Tibial nerve (tissue), 4 donors: Measurements from ENCODE around the gene SDHD. TPM values are rescaled to one million over a fixed set of nuclear protein-coding genes. Genes with fewer than 3 reads are reported as not detected.
A peak's percentile ranks its signal among the peaks of the same experiment; 100 is the strongest.

ENCODE experiments used
- DNase-seq, 2 donors: peaks; one replicate each; pipeline ENCODE4 v3.0.0-alpha.2; 2019; ENCODE audit warnings: low spot score in 2 of 2
- H3K27ac ChIP-seq, 4 donors: fragments of 200-600 bp; sonication (generic) in 3 of 4; one replicate each; pipeline ENCODE4 v1.5.1; 2017 to 2019; ENCODE audit warnings: mild to moderate bottlenecking in 1 of 4
- H3K27me3 ChIP-seq, 2 donors: fragments of 200-600 bp; sonication (generic) in 1 of 2; one replicate each; pipeline versions ENCODE4 v1.5.1 to v1.6.0; 2017 to 2019
- H3K36me3 ChIP-seq, 3 donors: fragments of 200-600 bp; sonication (generic); one replicate each; pipeline ENCODE4 v1.5.1; 2018 to 2019
- H3K4me1 ChIP-seq, 4 donors: fragments of 200-600 bp; sonication (generic) in 3 of 4; one replicate each; pipeline ENCODE4 v1.5.1; 2017 to 2019
- H3K4me3 ChIP-seq, 4 donors: fragments of 200-600 bp; sonication (generic) in 3 of 4; one replicate each; pipeline ENCODE4 v1.5.1; 2017 to 2019; ENCODE audit warnings: mild to moderate bottlenecking in 1 of 4, moderate library complexity in 1 of 4
- H3K9me3 ChIP-seq, 4 donors: fragments of 200-600 bp; sonication (generic) in 3 of 4; one replicate each; pipeline ENCODE4 v1.5.1; 2017 to 2019
- EP300 ChIP-seq, 2 donors: sonication (generic); formaldehyde crosslinking; IDR thresholded peaks; one replicate each; pipeline ENCODE4 v1.6.1; 2017; ENCODE audit warnings: antibody characterized with exemption in 2 of 2, mild to moderate bottlenecking in 1 of 2
- POLR2A ChIP-seq, 2 donors: fragments of 450-650 bp; IDR thresholded peaks; one replicate each; pipeline ENCODE4 v1.6.1; 2017; ENCODE audit warnings: antibody characterized with exemption in 2 of 2, mild to moderate bottlenecking in 2 of 2, moderate library complexity in 2 of 2
- WGBS, 2 donors: methylation state at CpG; one replicate each; pipeline ENCODE4 v1.1.5; 2018; 5-methylcytosine and 5-hydroxymethylcytosine counted together
- total RNA-seq, 4 donors: library from RNA; depleted of rRNA; stranded (reverse); fragments of >200 nt; gene quantifications; one replicate each; pipeline ENCODE4 v1.1.0, GENCODE V29; 2016
- TF ChIP-seq, protein P1 (sequence below), 5 experiments: fragments of 200-600 bp in 3 of 5; fragments of 450-650 bp in 2 of 5; sonication (generic) in 3 of 5; IDR thresholded peaks; one replicate each; pipeline ENCODE4 v1.5.1; 2016 to 2019; ENCODE audit warnings: antibody characterized with exemption in 5 of 5, mild to moderate bottlenecking in 3 of 5, moderate library complexity in 2 of 5

SDHD gene
- total RNA-seq, 4 donors from 2014 or later: 69.5 to 103 (median 88.3) TPM

DNA sequence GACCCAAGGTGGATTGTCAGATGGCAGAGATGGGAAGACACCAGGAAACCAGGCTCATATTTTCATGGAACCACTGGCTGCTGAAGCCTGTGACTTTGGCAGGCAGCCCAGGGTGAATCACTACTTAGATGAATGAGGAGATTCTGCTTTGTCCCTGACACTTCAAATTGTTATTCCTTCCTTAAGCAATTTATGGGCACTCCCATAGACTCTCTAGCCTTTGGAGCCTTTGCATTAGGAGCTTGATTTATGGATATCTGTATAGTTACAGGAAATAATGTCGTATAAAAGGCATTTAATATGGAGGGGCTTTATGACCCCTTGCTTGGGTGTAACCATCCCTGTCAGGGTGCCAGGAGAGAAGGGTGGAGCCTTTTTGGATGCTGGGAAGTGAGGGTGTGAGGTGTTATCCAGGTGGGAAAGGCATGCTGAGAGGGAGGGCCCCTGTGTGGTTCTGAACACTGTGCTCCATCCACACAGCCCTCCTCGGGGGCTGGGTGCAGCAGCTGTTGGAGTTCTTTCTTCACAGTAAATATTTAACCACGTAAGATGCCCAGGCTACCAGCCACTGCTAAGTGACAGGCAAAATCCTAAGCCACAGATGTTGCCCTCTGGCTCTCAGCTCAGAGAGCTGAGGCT lies 41.9 kb downstream of the SDHD start:
- Histone ChIP-seq H3K4me1 (peaks cover 0 to 3% (median 0%) of the 10 kb centered on the region in 4 donors), H3K4me3 (no peak overlapping the region), H3K9me3 (no peaks in the 10 kb centered on the region), H3K27me3 (no peaks in the 10 kb centered on the region), H3K27ac (peak overlapping the region in 1 of 4 donors; percentile 23), H3K36me3 (no peaks in the 10 kb centered on the region)
- 54 to 63% methylated on average over 3 of the region's 3 CpGs for WGBS, 2 donors
- DNase-seq: peak; percentile 33 to 44
- TF ChIP-seq POLR2A (IDR thresholded peaks at IDR 0.05) (no peak), EP300 (IDR thresholded peaks at IDR 0.05) (no peak)
- TF ChIP-seq, protein P1, sequence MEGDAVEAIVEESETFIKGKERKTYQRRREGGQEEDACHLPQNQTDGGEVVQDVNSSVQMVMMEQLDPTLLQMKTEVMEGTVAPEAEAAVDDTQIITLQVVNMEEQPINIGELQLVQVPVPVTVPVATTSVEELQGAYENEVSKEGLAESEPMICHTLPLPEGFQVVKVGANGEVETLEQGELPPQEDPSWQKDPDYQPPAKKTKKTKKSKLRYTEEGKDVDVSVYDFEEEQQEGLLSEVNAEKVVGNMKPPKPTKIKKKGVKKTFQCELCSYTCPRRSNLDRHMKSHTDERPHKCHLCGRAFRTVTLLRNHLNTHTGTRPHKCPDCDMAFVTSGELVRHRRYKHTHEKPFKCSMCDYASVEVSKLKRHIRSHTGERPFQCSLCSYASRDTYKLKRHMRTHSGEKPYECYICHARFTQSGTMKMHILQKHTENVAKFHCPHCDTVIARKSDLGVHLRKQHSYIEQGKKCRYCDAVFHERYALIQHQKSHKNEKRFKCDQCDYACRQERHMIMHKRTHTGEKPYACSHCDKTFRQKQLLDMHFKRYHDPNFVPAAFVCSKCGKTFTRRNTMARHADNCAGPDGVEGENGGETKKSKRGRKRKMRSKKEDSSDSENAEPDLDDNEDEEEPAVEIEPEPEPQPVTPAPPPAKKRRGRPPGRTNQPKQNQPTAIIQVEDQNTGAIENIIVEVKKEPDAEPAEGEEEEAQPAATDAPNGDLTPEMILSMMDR (IDR thresholded peaks at IDR 0.05): no peak

DNA sequence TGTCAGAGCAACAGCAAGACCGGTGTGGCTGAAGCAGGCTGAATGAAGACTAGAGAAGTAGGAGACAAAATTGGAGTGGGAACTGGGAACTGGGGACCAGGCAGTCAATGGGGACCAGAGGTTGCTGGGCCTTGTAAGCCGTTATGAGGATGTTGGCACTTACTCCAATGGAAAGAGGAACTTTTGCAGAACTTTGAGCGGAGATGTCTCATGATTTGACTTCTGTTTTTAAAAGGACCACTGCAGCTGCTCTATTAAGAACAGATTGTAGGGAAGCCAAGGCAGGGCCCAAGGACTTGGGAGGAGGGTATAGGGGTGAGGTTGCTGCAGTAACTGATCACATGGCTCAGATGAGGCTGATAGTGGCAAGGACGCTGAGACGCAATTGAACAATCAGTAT lies 43.0 kb downstream of the SDHD start:
- Histone ChIP-seq H3K36me3 (no peaks in the 10 kb centered on the region), H3K27ac (no peak overlapping the region), H3K9me3 (no peaks in the 10 kb centered on the region), H3K4me1 (peaks cover 0 to 3% (median 0%) of the 10 kb centered on the region in 4 donors), H3K4me3 (no peak overlapping the region), H3K27me3 (no peaks in the 10 kb centered on the region)
- TF ChIP-seq, protein P1 (IDR thresholded peaks at IDR 0.05): no peak
- TF ChIP-seq POLR2A (IDR thresholded peaks at IDR 0.05): no peak
- peak in 1 of 2 donors; percentile 59 for TF ChIP-seq EP300 (IDR thresholded peaks at IDR 0.05)
- peak in 1 of 2 donors; percentile 10 for DNase-seq
- WGBS, 2 donors: 71 to 78% methylated on average over 5 of the region's 5 CpGs

DNA sequence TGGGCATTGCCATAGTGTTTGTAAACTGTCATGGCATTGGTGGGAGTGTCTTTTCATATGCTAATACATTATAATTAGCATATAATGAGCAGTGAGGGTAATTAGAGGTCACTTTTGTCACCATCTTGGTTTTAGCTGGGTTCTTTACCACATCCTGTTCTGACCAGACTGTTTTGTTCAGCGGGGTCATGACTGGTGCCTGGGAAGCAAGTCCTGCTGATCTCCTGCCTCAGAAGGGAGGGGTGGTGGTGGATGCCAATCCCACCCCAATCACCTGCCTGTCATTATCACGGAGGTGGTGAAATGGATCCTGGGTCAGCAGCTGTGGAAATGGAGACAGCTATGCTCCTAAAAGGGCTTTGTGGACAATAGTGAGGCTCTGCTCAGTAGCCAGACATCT lies 46.1 kb downstream of the SDHD start:
- H3K27me3 ChIP-seq: no peaks in the 10 kb centered on the region
- no peak overlapping the region for H3K4me3 ChIP-seq
- H3K4me1 ChIP-seq: peaks cover 0 to 3% (median 0%) of the 10 kb centered on the region in 4 donors
- no peaks in the 10 kb centered on the region for H3K9me3 ChIP-seq
- no peak for DNase-seq
- TF ChIP-seq, protein P1 (IDR thresholded peaks at IDR 0.05): no peak
- no peaks in the 10 kb centered on the region for H3K36me3 ChIP-seq
- 53 to 69% methylated on average over 2 of the region's 2 CpGs for WGBS, 2 donors
- H3K27ac ChIP-seq: no peak overlapping the region

DNA sequence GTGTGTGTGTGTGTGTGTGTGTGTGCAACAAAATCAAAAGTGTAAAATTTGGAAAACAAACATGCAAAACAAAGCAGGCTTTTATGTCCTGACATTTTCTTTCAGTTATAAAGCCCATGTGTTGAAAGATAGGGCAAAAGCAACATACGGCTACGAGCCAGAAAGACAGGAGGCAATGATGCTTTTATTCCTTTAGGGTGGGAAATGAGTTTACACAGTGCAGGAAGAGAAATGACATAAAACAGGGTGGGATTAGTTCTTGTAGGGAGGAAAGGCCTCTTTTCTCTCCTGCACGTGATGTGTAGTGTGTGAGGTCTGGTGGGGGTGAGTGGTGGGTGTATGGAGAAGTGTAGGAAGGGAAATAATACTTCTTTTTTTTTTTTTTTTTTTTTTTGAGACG lies 47.8 kb downstream of the SDHD start:
- H3K27me3 ChIP-seq: no peaks in the 10 kb centered on the region
- H3K36me3 ChIP-seq: no peaks in the 10 kb centered on the region
- no peak for TF ChIP-seq EP300 (IDR thresholded peaks at IDR 0.05)
- TF ChIP-seq POLR2A (IDR thresholded peaks at IDR 0.05): no peak
- TF ChIP-seq, protein P1 (IDR thresholded peaks at IDR 0.05): no peak
- H3K4me3 ChIP-seq: no peak overlapping the region
- H3K27ac ChIP-seq: no peak overlapping the region
- 38 to 64% methylated on average over 4 of the region's 4 CpGs for WGBS, 2 donors
- H3K9me3 ChIP-seq: no peaks in the 10 kb centered on the region
- H3K4me1 ChIP-seq: no peaks in the 10 kb centered on the region
- DNase-seq: no peak

DNA sequence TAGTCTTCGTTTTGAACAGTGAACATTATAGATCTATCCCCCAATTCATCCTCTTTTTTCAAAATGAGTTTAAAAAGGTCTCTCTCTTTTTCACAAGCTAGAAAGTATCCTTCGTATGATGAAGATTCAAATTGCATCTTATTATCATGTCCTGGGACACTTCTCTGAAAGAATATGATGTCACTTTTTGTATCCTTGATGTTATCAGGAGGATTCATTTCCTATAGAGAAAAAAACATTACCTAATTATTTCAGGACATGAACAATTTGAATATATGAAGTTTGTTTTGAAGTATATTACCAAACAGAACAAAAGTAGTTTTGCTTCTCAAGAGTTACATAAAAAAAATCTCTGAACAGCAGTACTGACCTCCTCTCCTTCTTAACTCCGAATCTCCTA lies 56.9 kb downstream of the SDHD start:
- Histone ChIP-seq H3K27me3 (no peaks in the 10 kb centered on the region), H3K36me3 (peaks cover 0 to 37% (median 0%) of the 10 kb centered on the region in 3 donors), H3K9me3 (peaks cover 0 to 9% (median 0%) of the 10 kb centered on the region in 4 donors), H3K27ac (no peak overlapping the region), H3K4me1 (no peaks in the 10 kb centered on the region), H3K4me3 (no peak overlapping the region)
- TF ChIP-seq, protein P1 (IDR thresholded peaks at IDR 0.05): no peak
- TF ChIP-seq EP300 (IDR thresholded peaks at IDR 0.05) (no peak), POLR2A (IDR thresholded peaks at IDR 0.05) (no peak)
- DNase-seq: no peak
- 87 to 90% methylated on average over 3 of the region's 3 CpGs for WGBS, 2 donors

Other genes with a start within 250 kb of the SDHD start
- gene ALG9, start 215.3 kb upstream of the SDHD start, total RNA-seq: 10 to 100 TPM; 26.7 to 35.1 (median 30.6) TPM
- 1 to 10 TPM; 1.1 to 3.0 (median 1.7) TPM for gene FDXACB1, start 207.7 kb upstream of the SDHD start, total RNA-seq
- gene CFAP68, start 207.3 kb upstream of the SDHD start, total RNA-seq: 10 to 100 TPM; 25.3 to 29.3 (median 28.1) TPM
- gene CRYAB, start 175.1 kb upstream of the SDHD start, total RNA-seq: 100 to 1,000 TPM; 353 to 879 (median 645) TPM
- 1 to 10 TPM in 3 of 4 donors, under 1 TPM in 1; 0.21 to 5.0 (median 1.7) TPM for gene HSPB2, start 174.1 kb upstream of the SDHD start, total RNA-seq
- gene C11orf52, start 168.0 kb upstream of the SDHD start, total RNA-seq: 1 to 10 TPM in 2 of 4 donors, not detected in 2; 5.0 to 6.9 TPM
- 10 to 100 TPM; 43.8 to 69.3 (median 49.5) TPM for gene DIXDC1, start 149.5 kb upstream of the SDHD start, total RNA-seq
- 10 to 100 TPM; 18.2 to 32.1 (median 19.9) TPM for gene DLAT, start 61.5 kb upstream of the SDHD start, total RNA-seq
- 1 to 10 TPM; 2.2 to 7.2 (median 3.8) TPM for gene PIH1D2, start 12.9 kb upstream of the SDHD start, total RNA-seq
- 10 to 100 TPM; 14.4 to 31.7 (median 17.2) TPM for gene NKAPD1, start 12.6 kb upstream of the SDHD start, total RNA-seq
- 10 to 100 TPM; 16.7 to 27.9 (median 26.7) TPM for gene TIMM8B, start 117 bp upstream of the SDHD start, total RNA-seq
- gene IL18, start 77.2 kb downstream of the SDHD start, total RNA-seq: 10 to 100 TPM; 15.3 to 64.9 (median 33.5) TPM
- gene TEX12, start 80.5 kb downstream of the SDHD start, total RNA-seq: 1 to 10 TPM in 1 of 4 donors, not detected in 3; 2.4 TPM
- gene BCO2, start 88.6 kb downstream of the SDHD start, total RNA-seq: 10 to 100 TPM in 3 of 4 donors, 1 to 10 TPM in 1; 5.1 to 31.2 (median 20.6) TPM
- gene PTS, start 139.6 kb downstream of the SDHD start, total RNA-seq: 10 to 100 TPM; 24.3 to 40.0 (median 38.3) TPM
- not detected for gene PLET1, start 174.0 kb downstream of the SDHD start, total RNA-seq